GM19193 (cell line): ENCODE measurements around the gene OGFOD1.

Source experiments
- POLR2A ChIP-seq: IDR thresholded peaks from 4 replicates; pipeline ENCODE4 v1.6.1; 2011; ENCODE audit not compliant: insufficient read depth, insufficient read length; ENCODE audit errors: extremely low read depth

OGFOD1 gene

DNA sequence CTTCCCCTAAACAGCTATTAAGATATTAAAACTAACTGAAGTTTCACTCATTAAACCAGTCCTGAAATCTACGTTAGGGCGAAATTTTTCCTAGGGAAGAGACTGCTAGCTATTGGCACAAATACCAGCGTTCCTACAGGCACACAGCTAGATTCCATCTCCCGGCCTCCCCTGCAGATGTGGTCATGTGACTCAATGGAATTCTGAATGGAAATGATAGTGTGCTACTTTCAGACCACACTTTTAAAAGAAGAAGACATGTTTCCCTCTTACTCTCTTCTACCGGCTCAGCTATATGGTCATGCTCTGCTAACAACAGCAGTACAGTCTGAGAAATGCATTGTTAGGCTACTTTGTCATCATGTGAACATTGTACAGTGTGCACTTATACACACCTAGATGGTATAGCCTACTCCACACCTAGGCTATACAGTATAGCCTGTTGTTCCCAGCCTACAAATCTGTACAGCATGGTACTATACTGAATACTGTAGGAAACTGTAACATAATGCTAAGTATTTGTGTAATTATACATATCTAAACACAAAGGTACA, 31.4 kb downstream of the OGFOD1 start:
- no peak for TF ChIP-seq POLR2A

DNA sequence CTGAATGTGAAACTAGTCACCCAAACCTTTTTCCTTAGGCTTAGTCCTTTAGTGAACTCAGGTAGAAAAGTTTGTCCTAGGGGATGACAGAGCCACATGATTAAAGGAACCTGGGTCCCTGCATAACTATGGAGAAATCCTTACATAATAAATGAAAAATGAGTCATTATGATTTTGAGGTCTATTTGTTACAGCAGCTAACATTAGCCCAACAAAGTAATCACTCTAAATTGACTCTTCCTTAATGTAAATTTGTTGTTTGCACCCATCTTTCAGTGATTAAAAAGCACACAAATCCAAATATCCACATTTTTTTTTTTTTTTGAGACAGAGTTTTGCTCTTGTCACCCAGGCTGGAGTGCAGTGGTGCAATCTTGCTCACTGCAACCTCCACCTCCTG, 32.0 kb downstream of the OGFOD1 start:
- no peak for TF ChIP-seq POLR2A

DNA sequence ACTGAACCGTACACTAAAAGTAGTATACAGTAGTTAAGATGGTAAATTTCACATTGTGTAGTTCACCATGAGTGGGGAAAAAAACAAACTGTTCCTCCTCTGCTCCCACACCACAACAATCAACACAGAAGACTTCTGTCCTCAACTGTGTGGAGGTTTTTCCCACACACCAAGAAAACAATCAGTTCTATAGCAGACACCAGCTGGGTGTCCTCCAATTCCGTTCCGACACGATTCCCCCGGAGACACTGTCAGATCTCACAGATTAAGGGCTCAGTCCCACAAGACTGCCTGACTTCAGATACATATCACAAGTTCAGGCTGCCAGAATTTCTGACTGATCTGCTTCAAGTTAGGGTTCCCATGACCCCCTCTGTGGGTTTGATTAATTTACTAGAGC, 36.7 kb downstream of the OGFOD1 start:
- no peak for TF ChIP-seq POLR2A

DNA sequence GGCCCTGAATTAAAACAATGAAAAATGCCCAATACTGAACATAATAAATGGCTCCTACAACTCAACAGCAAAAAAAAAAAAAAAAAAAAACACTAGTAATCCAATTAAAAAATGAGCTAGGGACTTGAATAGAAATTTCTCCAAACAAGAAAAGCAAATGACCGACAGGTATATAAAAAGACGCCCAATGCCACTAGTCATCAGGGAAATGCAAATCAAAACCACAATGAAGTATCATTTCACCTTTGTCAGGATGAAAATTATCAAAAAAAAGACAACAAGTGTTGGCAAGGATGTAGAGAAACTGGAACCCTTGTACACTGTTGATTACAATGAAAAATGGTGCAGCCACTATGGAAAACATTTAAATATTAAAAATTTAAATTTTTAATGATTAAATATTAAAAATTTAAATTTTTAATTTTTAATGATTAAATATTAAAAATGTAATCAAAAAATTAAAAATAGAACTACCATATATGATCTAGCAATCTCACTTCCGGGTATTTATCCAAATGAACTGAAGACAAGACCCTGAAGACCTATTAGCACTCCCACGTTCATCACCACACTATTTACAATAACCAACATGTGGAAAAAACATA, 40.4 kb downstream of the OGFOD1 start:
- no peak for TF ChIP-seq POLR2A

DNA sequence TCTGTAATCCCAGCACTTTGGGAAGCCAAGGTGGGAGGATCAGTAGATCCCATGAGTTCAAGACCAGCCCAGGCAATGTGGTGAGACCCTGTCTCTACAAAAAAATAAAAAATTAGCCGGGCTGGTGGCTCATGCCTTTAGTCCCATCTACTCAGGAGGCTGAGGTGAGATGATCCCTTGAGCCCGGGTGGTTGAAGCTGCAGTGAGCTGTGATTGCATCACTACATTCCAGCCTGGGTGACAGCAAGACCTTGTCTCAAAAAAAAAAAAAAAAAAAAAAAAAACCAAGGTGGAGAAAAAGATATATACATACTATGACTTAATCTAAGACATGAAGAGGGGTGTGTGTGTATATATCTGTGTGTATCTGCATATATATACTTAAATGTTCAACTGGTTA, 41.8 kb downstream of the OGFOD1 start:
- no peak for TF ChIP-seq POLR2A

DNA sequence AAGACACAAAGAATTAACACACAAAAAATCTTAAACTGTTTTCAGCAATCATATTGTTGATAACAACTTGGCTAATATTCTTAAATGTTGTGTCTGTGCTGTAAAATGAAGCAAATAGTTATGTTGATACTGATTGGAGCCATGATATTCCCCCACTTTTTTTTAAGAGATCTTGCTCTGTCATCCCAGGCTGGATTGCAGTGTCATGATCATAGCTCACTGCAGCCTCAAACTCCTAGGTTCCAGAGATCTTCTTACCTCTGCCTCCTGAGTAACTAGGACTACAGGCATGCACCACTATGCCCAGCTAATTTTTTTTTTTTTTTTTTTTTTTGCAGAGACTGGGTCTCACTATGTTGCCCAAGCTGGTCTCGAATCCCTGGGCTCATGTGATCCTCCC, 42.5 kb downstream of the OGFOD1 start:
- no peak for TF ChIP-seq POLR2A

DNA sequence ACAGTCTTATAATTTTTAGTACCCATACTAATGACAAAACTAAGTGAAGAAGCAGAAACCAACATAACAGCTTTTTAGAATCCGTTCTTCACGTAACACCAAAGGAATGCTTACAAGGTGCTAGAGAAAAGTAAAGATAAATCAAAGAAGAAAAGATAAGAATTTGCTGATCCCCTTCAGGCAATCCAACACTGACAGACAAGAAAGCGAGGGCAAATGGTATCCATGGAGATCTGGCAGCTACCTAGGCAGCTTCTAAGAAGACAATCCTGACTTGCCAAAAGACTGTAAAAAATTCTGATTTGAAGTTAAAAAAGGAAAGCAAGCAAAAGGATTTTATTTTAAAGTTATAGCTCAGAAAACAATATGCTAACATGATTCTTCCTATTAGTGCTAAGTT, 53.8 kb downstream of the OGFOD1 start:
- no peak for TF ChIP-seq POLR2A

DNA sequence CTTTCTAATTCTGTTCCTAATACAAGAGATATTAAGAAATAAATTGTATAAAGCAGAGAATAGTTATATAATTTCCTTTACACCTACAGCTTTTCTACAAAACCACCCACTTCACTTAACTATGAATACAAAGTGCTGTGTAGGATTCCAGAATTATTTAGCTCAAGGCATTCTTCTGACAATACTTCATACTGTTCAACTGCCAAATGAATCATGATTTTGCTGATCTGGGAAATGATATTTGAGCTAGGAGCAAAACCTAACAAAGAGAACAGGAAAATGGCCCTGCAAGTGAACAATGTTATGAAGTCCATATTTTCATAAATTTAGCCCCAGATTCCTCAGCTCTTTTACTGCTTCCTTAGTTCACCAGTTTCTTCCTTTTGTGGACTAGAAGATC, 55.6 kb downstream of the OGFOD1 start:
- no peak for TF ChIP-seq POLR2A

DNA sequence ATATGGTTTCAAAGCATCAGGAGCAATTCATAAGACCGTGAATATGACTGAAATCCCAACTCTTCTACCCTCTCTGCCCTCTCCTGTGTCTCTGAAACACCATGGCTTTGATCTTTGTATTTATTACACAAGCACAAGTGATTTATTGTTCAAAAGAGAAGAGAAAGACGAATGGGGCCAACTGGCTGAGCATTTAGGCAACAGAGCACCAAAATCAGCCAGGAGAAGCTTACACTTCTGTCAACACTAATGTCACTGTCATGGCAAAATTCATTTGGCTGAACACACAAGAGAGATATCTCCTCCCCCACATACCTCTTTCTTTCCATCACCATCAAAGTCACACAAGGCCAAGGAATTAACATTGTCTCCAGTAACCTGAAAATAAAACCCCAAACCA, 59.2 kb downstream of the OGFOD1 start:
- TF ChIP-seq POLR2A, result no peak

DNA sequence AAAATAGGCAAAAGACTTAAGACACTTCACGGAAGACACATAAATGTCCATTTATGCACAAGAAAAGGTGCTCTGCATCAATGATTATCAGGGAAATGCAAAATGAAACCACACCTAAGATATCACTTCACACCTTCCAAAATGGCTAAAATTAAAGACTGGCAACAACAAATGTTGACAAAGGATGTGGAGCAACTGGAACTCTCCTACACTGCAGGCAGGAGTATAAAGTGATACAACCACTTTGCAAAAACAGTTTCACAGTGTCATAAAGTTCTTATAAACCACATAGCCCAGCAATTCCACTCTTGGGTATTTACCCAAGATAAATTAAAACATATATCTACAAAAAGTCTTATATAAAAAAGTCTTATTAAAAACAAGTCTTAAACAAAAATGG, 60.7 kb downstream of the OGFOD1 start:
- no peak for TF ChIP-seq POLR2A

DNA sequence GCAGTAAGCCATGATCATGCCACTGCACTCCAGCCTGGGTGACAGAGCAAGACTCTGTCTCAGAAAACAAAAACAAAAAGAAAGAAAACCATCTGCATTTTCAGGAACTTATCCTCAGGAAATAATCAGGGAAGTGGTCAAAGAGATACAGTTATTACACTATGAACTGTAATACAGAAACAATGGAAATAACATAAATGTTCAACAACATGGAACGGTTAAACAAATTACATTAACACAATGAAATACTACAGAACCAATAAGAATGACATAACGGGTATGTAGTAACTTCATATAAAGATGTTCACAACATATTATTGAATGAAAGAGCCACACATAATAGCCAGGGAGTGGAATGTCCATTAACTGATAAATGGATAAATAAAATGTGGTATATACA, 61.7 kb downstream of the OGFOD1 start:
- no peak for TF ChIP-seq POLR2A

DNA sequence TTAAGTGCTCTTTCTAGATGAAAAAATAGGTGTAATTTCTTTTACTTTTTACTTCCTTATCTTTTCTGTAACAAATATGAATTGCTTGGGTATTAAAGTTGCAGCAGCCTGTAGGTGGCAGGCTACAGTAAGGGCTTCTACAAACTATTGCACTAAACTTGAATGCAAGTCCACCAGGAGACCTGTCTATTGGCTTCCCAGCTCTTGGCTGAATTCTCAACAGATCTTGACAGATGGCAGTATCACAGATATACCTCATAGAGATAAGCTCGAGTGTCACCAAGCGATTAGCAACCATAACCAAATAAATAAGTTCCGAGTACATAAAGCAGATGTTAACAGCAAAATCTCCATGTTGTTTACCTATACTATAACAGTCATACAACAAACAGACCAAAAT, 62.6 kb downstream of the OGFOD1 start:
- no peak for TF ChIP-seq POLR2A

DNA sequence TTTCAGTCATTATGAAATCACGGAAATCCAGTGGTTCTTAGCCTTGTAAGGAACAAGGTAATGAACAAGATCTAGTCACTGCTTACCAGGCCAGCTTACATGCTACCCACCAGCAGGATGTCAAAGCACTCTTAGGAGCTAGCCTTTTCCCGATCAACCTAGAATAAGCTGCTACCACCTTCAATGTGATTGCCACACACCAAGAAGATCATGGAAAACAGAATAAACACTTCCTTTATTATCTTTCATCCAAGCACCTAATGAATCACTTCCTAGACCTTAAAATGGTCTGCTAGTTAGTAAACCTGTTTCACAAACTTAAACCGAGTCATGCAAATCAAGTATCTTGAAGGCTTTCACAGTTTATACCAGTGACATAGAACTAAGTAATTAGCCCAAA, 63.5 kb downstream of the OGFOD1 start:
- TF ChIP-seq POLR2A, result no peak

DNA sequence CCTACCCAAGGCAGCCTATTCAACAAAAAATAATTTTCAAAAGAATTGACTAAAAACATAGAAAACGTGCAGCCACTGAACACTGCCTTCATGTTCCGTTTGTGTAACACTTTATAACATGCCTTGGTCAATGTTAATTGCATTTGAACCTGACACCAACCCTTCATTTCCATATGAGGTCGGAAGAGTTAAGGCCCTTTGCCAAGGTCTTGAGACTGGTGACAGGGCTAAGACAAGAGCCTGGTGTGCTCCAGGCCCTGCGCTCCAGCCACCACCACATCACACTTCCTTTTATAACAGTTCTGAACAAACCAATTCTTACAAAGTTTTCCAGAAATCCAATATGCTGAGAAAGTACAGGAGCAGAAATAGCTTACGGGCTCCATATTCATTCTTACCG, 64.3 kb downstream of the OGFOD1 start:
- no peak for TF ChIP-seq POLR2A

DNA sequence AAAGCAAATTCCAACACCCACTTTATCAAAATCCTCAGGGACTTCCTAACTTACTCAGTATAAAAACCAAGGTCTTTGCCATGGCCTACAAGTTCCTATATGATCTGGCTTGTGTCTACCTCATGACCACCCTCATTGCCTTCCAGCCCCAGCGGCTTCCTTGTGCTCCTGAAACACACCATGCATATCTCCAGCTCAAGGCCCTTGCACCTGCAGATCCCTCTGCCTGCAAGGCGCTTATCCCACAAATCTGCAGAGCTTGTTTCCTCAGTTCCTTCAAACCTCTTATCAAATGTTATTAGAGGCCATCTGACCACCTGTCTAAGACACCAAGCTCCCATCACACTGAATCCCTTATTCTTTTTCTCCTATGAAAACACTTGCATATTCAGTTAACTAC, 65.9 kb downstream of the OGFOD1 start:
- no peak for TF ChIP-seq POLR2A

DNA sequence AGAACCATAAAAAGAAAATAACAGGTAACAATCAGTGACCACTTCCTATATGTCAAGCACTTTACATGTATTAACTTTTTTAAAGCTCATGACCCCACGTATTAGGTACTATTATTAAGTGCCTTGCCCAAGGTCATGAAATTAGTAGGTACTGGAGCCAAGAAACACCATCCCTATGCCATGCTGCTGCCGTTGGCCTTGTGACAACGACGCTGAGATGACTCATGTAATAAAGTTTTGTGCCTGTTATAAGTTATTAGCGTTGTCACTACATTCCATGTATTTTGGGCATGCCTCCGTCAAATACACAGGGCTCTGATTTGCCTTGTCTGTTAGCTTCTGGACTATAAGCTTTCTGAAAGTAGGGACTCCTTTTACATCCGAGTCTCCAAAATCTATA, 67.1 kb downstream of the OGFOD1 start:
- TF ChIP-seq POLR2A, result no peak
